ENCODE results near the gene DDX56.

The DDX56 gene

DNA sequence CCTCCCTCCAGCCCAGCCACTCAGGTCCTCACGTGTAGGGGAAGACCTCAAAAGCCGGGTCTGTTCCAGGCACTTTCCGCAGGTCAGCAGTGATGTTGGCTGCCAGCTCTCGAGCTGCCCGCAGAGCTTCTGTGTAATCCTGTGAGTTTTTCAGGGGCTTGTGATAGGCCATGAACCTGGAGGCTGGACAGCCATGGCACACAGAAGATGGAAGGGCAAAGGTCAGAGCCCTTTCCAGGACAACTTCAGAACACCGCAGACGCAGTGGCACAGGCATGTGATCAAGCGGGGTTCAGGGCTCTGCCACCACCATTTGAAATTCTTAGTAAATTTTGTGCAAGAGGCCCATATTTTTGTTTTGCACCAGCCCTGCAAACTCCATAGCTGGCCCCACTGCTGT is 56.5 kb downstream of the DDX56 start:
- no peak overlapping the region for H3K27ac ChIP-seq (ENCODE audit: low read length)
- no peak overlapping the region for H2AFZ ChIP-seq (ENCODE audit: low read depth, low read length)
- H3K27me3 ChIP-seq (ENCODE audit: low read depth, low read length), result no peaks in the 10 kb centered on the region
- H3K4me1 ChIP-seq (ENCODE audit: low read length), result no peaks in the 10 kb centered on the region
- no peak overlapping the region for H3K9ac ChIP-seq (ENCODE audit: low read length)
- no peak overlapping the region for H3K4me3 ChIP-seq (ENCODE audit: low read length)
- TF ChIP-seq, protein P1, sequence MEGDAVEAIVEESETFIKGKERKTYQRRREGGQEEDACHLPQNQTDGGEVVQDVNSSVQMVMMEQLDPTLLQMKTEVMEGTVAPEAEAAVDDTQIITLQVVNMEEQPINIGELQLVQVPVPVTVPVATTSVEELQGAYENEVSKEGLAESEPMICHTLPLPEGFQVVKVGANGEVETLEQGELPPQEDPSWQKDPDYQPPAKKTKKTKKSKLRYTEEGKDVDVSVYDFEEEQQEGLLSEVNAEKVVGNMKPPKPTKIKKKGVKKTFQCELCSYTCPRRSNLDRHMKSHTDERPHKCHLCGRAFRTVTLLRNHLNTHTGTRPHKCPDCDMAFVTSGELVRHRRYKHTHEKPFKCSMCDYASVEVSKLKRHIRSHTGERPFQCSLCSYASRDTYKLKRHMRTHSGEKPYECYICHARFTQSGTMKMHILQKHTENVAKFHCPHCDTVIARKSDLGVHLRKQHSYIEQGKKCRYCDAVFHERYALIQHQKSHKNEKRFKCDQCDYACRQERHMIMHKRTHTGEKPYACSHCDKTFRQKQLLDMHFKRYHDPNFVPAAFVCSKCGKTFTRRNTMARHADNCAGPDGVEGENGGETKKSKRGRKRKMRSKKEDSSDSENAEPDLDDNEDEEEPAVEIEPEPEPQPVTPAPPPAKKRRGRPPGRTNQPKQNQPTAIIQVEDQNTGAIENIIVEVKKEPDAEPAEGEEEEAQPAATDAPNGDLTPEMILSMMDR (IDR thresholded peaks at IDR 0.05; ENCODE audit: low read depth, low read length), result no peak
- no peak for TF ChIP-seq EZH2phosphoT487 (IDR thresholded peaks at IDR 0.05; ENCODE audit: low read depth)
- no peaks in the 10 kb centered on the region for H3K36me3 ChIP-seq (replicated peaks; ENCODE audit: low read depth, low read length)
- no peaks in the 10 kb centered on the region for H3K79me2 ChIP-seq (ENCODE audit: low read length)
- no peak overlapping the region for H3K4me2 ChIP-seq (ENCODE audit: low read length)
- H4K20me1 ChIP-seq (ENCODE audit: insufficient read depth, low read length), result no peaks in the 10 kb centered on the region
- H3K9me3 ChIP-seq (ENCODE audit: insufficient read depth, low read length), result no peaks in the 10 kb centered on the region
